GM19239 (cell line): ENCODE data around the gene TLCD3B.
"Not testable (repeated sequence)": the region's sequence is repeated elsewhere in the genome, so short reads cannot be mapped to it uniquely, and the experiment has no call there.

Experiments
- DNase-seq: peaks from one replicate; pipeline ENCODE4 v3.0.0; 2011; ENCODE audit warnings: low spot score; ENCODE audit not compliant: insufficient read length
- FAIRE-seq: peaks from 2 replicates; lab custom pipeline; 2011; peaks lifted over from hg19 to GRCh38; lab: Jason Lieb, UNC

The TLCD3B gene

DNA sequence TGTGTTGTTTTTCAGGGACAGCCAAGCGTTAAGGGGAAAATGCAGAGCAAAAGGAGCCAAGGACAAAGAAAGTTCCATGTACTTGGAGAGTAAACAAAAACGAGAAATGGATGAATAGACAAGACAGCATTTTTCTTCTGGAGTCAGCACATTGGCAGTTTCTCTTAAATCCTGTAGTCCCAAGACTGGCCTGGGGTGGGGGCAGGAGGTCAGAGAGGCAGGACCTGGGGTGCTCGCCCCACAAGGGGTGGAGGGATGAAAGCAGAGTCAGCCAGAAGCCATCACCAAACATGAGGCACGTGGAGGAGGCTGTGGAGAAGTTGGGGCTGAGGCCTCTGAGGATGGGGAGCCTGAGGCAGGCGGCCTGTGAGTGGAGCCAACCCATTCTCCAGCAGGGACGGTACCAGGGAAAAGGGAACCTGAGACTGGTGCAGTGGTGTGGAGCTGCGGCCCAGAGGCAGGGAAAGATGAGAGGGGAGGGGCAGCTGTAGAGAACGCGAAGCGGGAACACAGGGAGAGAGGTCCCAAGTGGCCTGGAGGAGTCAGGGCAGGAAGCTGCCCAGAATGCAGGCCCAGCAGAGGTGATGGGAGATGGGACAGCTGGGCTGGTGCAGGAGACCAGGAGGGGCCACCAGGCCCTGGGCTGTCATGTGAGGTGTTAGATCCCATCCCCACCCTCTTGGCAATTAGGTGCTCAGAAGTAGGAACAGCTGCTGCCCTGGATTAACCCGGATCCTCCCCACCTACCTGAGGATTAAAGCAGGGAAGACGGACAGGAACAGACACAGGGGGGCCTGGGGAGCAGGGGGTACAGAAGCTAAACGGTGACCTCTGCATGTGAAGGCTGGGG, 3.3 kb downstream of the TLCD3B start:
- no peak for FAIRE-seq

DNA sequence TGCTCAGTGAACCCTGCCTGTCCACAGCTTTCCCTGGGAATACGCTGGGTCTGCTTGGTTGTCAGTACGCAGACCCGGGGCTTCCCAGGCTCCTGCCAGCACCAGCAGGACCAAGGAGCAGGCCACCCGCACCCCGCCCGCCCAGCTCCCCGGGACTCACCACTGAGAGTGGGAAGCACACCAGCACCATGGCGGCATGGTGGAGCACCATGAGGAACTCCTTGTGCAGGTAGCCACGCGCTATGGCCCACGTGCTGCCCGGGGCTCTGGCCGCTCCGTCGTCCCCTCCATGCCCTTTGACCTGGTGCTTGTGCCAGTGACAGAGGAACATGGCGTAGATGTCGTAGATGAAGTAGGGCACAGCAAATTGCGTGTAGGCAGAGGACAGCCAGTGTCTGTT, 4.6 kb downstream of the TLCD3B start:
- FAIRE-seq (no peak), DNase-seq (no peak)

More for the DNA sequence above, 3.3 kb downstream of the TLCD3B start:
- no peak for DNase-seq

DNA sequence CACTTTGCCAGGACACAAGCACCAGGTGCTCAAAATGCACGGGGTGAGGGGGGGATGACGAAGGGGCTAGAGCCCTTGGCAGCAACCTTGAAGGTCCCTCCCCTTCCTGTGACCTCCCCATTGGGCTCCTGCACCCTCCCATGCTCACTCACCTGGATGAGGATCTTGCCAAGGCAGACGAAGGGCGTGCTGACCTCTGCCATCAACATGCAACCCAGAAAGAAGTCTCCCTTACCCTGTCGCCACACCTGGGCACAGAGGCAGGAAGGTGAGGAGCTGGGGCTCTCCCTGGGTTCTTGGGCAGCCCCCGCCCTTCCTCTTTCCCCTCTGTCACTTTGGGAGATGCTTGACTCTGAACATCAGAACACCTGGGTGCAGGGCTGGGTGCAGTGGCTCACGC, 5.5 kb downstream of the TLCD3B start:
- DNase-seq, result no peak
- FAIRE-seq, result no peak

DNA sequence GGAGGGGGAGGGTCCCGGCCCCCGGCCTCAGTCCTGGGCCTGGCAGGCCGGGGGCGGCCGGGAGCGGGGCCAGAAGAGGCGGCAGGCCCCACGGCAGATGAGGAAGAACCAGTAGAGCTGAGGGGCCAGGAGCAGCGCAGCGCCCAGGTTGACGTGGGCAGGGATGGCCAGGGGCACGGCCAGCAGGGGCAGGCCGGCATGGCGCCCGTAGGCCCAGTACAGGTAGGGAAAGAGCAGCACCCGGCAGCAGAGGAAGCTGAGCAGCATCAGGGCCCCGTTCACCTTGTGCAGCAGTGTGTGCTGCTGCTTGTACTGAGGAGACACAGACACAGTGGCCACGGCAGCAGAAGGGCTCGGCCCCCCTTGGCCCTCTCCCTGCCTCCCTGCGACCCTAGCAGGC, 5.9 kb downstream of the TLCD3B start:
- DNase-seq (no peak), FAIRE-seq (no peak)

DNA sequence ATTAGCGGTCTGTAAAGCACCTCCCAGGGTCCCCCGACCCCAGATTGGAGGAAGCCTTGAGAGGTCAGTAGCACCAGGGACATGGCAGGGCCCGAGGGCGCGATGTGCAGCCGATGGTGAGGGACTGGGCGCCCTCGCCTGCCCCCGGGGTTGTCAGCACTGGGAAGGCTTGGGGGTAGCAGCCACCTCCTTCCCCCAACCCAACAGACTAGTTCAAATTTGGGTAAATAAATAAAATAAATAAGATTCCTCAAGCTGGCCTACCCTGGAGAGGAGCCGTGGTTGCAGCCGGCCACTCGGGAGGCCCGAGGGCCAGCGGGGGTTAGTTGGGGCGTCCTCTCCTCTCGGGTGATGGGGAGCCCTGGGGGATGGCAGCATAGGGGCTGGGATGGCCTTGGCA, 6.6 kb downstream of the TLCD3B start:
- DNase-seq (no peak), FAIRE-seq (no peak)

DNA sequence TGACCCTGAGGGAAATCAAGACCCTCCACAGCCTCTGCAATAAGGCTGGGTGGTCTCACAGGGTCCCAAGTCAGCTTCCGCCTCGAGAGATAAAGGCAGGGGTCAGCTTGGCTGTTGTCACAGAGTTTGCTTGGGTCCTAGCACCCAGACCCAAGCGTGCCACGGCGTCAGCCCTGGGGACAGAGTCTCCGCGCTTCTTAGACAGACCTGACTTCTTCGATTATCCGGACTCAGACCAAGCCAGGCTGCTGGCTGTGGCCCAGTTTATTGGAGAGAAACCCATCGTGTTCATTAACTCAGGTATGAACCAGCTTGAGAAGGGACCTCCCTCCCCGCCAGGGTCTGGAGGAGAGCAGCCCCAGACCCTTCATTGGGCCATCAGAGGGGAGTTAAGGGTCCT, 7.5 kb downstream of the TLCD3B start:
- DNase-seq (no peak), FAIRE-seq (no peak)

DNA sequence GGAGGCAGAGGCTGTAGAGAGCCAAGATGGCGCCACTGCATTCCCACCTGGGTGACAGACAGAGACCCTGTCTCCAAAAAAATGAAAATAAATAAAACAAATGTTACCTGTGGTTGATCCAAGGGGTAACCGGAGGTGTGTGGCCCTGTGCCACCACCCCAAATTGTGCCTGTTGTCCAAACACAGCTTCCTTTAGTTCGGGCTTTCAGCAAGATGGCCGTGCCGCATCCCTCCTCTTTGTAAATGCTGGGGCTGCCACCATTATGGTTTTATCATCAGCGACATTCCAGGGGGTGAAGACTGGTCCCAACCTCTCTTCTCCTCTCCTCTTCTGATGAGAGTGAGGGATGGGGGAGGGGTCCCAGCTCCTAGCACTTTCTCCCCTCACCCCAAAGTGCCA, 8.2 kb downstream of the TLCD3B start, which contains the start of gene C16orf92:
TSS of gene C16orf92 (plus strand) at position 312 of the 400 bp plus-strand sequence. CDS start 143 bp downstream, outside the sequence.
- FAIRE-seq, result no peak
- DNase-seq, result no peak

DNA sequence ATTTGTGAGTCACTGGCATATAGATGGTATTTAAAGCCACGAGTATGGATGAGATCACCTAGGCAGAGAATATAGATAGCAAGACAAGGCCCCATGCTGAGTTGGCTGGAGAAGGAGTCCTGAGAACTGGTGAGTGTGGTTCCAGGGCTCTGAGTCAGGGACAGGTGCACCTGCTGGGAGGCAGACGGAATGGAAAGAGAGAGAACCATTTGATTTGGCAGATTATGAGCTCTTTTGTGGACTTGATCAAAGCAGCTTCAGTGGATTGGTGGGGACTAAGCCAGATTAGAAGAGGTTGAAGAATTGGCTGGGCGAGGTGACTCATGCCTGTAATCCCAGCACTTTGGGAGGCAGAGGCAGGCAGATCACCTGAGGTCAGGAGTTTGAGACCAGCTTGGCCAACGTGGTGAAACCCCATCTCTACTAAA, 12.3 kb downstream of the TLCD3B start:
- no peak for FAIRE-seq
- no peak for DNase-seq

DNA sequence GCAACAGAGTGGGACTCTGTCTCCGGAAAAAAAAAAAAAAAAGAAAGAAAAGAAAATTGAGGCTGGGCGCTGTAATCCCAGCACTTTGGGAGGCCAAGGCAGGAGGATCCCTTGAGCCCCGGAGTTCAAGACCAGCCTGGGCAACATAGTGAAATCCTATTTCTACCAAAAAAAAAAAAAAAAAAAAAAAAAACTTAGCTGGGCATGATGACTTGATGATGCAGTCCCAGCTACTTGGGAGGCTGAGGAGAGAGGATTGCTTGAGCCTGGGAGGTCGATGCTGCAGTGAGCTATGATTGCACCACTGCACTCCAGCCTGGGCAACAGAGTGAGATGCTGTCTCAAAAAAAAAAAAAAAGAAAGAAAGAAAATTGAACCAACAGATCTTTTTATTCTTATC, 13.1 kb downstream of the TLCD3B start:
- not testable (repeated sequence) for DNase-seq, FAIRE-seq

DNA sequence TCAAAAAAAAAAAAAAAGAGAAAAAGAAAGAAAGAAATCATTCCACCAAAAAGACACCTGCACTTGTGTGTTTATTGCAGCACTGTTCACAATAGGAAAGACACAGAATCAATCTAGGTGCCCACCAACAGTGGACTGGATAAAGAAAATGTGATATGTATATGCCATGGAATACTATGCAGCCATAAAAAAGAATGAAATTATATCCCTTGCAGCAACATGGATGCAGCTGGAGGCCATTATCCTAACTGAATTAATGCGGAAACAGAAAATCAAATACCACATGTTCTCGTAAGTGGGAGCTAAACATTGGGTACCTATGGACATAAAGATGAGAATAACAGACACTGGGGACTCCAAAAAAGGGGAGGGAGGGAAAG, 13.8 kb downstream of the TLCD3B start:
- FAIRE-seq (no peak), DNase-seq (no peak)

DNA sequence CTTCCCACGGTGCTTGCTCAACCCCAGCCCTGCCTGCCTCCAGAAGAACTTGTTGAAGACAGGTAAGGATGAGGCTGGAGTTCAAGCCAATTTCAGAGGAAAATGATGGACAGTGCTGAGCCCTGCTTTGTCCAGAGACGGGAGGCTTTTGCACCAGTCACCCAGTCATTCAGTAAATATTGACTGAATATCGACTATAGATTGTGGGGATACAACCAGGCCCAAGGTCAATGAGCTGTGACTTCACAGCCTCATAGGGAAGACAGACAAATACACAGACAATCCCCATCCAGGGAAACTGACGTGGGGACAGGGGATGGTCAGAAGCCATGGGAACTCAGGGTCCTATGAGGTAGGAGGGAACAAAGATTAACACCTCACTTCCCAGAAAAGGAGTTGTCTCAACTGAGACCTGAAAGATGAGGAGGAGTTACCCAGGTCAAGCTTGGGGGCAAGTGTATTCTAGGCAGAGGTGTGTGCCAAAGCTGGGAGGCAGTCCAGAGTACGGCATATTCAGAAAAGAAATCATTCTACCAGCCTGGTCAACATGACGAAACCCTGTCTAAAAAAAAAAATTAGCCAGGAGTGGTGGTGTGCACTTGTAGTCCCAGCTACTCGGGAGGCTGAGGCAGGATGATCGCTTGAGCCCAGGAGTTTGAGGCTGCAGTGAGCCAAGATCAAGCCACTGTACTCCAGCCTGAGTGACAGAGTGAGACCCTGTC, 14.4 kb downstream of the TLCD3B start:
- no peak for FAIRE-seq
- DNase-seq, result no peak

DNA sequence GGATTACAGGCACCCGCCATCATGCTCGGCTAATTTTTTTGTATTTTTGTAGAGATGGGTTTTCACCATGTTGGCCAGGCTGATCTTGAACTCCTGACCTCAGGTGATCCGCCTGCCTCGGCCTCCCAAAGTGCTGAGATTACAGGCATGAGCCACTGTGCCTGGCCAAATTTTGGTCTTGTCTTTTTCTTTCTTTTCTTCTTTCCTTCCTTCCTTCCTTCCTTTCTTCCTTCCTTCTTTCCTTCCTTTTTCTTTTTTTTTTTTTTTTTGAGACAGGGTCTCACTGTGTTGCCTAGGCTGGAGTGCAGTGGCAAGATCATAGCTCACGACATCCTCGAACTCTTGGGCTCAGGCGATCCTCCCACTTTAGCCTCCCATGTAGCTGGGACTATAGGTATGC, 15.6 kb downstream of the TLCD3B start:
- DNase-seq, FAIRE-seq: not testable (repeated sequence)

DNA sequence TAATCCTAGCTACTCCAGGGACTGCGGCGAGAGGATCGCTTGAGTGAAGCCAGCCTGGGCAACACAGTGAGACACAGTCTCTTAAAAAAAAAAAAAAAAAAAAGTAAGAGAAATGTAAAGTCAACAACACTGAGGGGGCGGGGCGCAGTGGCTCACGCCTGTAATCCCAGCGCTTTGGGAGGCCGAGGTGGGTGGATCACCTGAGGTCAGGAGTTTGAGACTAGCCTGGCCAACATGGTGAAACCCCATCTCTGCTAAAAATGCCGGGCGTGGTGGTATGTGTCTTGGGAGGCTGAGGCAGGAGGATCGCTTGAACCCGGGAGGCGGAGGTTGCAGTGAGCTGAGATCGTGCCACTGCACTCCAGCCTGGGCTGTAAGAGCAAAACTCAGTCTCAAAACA, 18.5 kb downstream of the TLCD3B start:
- not testable (repeated sequence) for DNase-seq, FAIRE-seq

DNA sequence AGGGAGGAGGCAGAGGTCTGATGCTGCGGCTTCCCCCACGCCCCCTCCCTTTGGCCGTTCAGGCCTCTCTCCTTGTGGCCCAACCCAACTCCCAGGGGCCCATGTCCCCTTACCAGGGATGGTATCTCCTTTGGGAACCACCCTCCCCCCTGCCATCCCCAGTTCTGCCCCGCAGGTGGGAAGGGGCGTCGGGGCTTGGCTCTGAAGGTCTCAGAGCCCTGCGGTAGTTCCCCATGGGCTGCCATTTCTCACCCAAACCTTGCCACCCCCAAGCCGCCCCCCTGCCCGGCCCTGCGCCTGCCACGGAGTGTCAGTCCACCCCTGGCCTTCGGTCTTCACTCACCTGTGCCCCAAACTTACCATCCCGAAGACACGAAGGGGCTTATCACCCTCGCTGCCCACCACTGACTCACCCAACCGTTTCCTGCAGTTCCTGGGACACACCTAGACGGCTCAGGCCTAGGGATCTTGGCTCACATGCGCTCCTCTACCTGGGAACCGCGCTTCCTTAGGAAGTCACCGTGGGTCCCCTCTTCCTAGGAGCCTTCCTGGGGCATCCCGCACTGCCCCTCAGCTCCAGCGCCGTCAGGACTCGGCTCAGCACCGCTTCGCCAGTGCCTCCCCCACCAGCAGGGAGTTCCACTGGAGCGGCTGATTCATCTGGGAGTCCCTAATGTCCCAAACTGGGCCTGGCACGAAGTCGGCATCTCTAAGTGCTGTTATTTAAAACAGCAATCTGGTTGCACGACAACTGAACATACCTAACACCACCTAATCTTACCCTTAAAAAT, 19.2 kb downstream of the TLCD3B start:
- FAIRE-seq, result no peak

DNA sequence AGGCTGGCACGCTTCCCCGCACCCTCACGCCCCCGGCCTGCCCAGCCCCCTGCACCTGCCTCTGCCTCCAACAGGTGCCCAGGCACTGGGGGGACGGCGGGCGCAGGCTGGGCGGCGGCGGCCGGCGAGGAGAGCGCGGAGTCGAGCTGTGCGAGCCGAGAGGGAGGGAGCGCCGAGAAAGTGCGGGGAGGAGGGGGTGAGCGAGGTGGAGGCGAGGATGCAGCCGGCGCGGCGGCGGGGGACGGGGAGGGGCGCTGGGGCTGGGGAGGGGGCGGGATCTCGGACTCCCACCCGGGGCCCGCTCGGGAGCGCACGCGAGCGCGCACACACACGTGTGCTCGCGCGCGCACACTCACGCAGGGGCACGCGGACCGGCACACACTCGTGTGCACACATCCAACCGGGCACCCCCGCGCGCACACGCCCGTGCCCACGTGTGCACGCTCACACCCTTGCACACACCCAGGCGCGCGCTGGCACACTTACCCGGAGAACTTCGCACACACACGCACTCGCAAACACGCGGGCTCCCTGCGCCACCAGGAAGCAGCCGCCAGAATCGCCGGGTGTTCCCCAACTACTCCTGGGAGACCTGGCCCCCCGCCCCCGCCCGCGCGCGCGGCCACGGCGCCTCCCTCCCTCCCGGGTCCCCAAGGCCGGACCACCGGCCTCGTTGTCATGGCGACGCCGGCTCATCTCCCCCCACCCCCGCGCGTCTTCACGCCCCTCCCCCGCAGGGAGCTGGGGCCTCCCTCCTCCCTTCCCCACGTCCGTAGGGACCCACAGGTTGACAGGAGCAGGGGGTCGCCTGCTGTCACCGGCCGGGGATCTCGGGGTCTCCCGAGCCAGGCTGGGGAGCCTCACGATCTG, 20.0 kb downstream of the TLCD3B start, which contains the start of gene DOC2A:
TSS of gene DOC2A (minus strand) at position 184 of the 870 bp plus-strand sequence. CDS start 805 bp downstream, outside the sequence.
- FAIRE-seq (no peak), DNase-seq (no peak)

More for the DNA sequence above, 19.2 kb downstream of the TLCD3B start:
- DNase-seq, result no peak

DNA sequence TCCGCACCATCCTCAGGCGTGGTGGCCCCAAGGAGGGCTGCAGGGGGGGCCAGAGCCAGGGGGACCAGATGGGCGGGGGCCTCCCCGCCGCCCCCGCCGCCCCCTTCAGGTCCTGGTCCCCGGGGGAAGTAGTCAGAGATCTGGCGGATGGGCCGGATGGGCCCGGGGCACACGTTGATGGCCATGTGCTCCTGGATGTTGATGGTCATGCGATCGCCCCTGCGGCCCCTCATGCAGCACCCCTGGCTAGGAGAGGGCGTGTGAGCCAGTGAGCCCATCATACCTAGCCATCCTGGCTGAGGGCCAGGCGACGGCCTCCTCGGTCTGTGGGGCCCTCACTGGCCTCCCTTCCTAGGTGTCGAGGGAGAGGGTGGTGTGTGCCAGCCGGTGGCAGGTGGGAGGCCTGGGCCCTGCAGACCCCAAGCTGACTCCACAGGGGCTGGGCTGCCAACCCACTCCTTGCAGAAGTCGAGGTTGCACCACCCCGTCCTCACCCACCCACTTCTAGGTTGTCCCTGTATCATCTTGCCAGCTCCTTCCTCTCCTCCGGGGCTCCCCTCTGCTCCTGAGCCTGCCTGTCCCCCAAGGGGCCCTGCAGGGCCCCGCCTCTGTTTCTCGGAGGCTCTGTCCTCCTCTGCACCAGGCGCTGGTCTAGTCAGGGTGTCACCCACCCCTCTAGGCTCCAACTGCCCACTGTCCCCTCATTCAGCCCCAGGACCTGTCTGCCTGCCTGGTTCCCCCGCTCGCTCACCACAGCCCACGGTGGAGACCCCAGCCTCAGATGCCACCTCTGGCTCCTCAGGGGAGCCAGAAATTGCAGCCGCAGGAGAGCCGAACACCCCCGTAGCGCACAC, 20.9 kb downstream of the TLCD3B start:
- DNase-seq (no peak), FAIRE-seq (no peak)

DNA sequence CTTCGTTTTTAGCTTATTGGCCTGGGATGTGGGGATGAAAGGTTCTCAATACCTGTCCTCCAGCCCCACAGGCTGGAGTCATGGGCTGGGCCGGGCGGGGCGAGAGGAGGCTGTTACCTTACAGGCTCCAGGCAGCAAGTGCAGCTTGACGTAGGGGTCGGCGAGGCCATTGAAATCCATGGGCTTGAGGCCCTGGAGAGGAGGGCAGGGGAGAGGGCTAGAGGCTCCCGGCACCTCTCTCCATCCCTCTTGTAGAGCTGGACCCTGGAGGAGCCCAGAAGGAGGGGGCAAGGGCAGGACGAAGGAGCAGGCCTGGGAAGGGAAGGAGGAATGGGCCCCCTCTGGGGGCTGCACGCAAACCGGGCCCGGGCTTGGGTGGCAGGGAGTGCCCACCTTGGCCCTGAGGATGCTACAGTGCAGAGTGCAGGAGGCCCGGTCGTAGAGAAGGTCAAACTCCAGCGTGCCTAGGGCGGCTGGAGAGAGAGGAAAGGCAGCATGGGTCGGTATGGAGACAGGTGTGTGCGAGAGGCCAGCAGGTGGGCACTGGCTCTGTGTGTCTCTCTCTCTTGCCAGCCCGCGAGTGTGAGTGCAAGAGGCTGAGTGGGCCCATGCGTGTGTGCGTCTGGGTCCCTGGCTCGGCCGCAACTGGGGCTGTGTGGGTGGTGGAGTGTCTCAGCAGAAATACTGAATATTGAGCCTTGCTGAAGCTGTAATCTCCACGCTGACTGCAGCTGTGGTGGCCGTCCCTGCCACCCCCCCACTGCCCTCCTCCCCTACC, 21.8 kb downstream of the TLCD3B start:
- FAIRE-seq (no peak), DNase-seq (no peak)

DNA sequence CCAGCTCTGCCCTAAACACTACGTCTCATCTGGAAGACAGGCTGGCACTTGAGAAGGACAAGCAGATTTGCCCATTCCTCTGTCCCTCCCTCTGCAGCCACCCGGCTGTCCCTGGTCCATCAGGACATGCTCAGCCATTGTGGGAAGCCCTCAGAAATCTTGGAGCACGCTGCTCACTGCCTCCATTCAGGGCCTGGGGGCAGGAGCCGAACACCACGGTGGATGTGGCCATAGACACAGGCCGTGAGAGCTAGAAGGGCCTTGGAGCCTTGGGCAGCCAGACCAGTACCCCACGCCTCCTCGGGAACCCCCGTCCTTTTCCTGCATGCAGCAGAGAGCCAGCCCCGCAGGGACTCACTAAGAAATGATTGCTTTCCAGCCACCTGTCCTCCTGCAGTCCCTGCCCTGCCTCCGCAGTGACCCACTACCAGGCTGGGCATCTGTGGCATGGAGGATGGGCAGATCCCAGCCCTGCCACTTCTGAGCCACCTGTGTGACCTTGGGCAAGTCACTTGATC, 23.6 kb downstream of the TLCD3B start:
- no peak for FAIRE-seq
- DNase-seq, result no peak
